D341Med (cell line): ENCODE results near the gene PPP1R1B.

Experiments used
- DNase-seq: peaks from one replicate; pipeline ENCODE4 v3.0.0; 2012; ENCODE audit warnings: low spot score

The PPP1R1B gene

DNA sequence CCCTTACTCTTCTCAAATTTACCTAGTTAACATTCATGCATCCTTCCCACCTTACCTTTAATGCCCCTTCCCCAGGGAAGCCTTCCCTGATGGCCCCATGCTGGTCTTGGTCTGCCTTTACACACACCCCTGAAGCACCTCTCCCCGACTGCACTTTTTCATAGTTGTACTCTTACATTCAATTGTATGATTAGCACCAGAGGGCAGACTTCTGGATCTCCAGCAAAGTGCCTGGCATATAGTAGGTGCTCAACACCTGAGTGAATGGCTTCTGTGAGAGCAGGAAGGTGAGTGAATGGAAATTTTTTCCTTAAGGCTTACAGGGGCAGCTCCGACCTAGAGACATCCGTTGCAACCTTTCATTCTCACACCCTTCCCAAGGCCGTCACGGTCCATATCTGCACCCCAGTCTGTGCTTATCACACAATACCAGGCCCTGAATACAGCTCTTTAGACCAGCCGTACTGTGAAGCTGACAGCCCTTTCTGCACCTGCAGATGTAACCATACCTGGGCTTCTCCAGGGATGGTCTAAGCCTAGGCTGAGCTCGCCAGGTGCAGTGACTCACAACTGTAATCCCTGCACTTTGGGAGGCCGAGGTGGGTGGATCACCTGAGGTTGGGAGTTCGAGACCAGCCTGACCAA is 56.7 kb downstream of the PPP1R1B start:
- no peak for DNase-seq

DNA sequence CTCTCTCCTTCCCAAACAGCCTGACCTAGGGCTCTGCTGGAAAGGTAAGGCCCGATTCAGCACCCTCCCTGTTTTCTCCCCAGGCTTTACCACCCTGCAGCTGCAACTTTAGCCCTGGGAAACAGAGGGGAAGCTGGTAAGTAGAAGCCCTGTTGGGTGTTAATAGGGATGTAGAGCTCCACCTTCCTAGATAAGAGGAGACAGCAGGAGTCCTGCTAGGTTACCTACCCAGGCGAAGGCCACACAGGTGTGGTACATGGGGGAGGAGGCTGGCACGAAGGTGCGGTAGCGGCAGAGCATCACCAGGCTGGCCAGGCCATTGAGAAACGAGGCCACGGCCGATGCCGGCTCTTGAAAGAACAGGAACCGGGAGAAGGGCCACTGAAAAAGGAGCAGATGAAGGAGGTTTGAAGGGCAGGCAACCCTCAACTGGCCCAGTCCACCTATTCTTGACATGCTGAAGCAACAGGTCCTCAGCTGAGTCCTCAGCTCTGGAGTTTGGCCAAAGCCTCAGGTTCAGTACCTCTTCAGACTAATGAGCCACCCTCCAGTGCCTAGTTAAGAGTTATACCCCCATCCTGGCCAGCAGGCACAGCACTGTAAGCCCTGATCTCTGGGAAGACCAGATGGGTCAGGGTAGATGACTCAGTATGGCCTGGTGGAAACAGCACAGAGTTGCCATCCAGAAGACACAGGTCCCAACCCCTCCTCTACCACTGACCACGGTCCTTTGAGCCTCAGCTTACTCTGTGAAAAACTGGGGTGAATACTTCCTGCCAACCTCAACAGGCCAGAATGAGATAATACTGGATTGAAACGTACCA is 57.8 kb downstream of the PPP1R1B start:
- DNase-seq: no peak
